Colon (tissue), 2 donors: ENCODE results near the gene C16orf90.
"Not testable (repeated sequence)": the region's sequence is repeated elsewhere in the genome, so short reads cannot be mapped to it uniquely, and the experiment has no call there.

ENCODE experiments used
- FAIRE-seq: peaks from 2 replicates; lab custom pipeline; 2012; peaks lifted over from hg19 to GRCh38; lab: Jason Lieb, UNC
- donor health status: control.
- donor health status: control.

Gene C16orf90

DNA sequence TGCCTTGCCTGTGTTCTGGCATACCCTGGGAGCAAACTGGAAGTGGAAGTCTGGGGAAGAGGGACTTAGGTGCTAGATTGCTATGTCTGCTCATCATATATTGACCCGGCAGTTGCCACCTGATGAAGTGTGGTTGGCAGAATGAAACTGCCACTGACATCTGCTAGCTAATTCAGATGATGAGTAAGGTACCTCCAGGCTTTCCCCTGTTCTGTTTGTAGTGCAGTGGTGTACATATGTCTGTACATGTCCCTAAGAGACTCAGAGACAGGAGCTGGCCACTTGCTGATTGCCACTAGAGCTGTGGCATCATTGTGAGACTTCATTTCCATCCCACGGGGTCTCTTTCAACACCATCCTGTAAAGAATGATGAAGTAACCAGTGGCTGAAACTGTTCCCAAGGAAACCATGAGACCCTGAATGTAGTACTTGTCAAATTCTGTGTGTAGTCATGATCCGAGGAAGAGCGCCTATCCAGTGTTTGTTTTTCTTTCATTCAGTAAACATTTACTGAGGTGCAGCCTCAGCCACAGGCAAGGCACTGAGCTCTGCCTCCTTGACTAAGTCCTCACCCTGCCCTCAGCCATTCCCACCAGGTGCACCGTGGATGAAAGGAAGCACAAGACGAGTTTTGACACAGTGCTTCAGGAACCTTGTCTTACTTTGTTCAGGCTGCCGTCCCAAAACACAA is 18.7 kb upstream of the C16orf90 start:
- FAIRE-seq: no peak

- no peak for FAIRE-seq
Observed at GRCh38 chr16:3511286-3512180, 16.2 kb upstream of the C16orf90 start.

DNA sequence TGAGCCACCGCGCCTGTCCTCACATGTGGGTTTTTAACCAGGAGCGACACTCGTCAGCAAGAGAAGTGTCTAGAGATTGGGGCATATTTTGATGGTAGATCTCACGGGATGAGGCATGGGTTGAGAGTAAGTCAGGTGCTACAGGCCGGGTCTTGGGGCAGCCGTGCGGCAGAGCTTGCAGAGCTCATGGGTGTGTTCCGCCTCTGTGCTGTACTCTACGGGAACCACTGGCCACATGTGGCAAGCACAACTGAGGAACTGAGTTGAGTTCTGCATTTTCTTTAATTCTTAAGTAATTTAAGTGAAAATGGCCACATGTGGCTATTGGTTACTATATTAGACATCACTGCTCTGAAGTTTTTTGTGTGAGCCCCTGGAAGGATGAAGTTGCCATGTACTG is 15.1 kb upstream of the C16orf90 start:
- no peak for FAIRE-seq

GRCh38 chr16:3509470-3509928 is 14.2 kb upstream of the C16orf90 start:
- FAIRE-seq: no peak

GRCh38 chr16:3508736-3509135 is 13.4 kb upstream of the C16orf90 start:
- FAIRE-seq: no peak

- FAIRE-seq: no peak
Observed at GRCh38 chr16:3503523-3503922, 8.2 kb upstream of the C16orf90 start.

- no peak for FAIRE-seq
Observed at GRCh38 chr16:3501783-3502400, 6.6 kb upstream of the C16orf90 start.

GRCh38 chr16:3501412-3501761 is 6.1 kb upstream of the C16orf90 start:
- not testable (repeated sequence) for FAIRE-seq

- no peak for FAIRE-seq
Observed at GRCh38 chr16:3498988-3499387, 3.7 kb upstream of the C16orf90 start.

GRCh38 chr16:3497771-3498170 is 2.5 kb upstream of the C16orf90 start:
- FAIRE-seq: no peak

GRCh38 chr16:3496386-3496785 is 1.1 kb upstream of the C16orf90 start:
- no peak for FAIRE-seq

GRCh38 chr16:3494386-3494973 is 809 bp downstream of the C16orf90 start:
- FAIRE-seq: no peak

- no peak for FAIRE-seq
Observed at GRCh38 chr16:3492356-3492755, 2.9 kb downstream of the C16orf90 start.

GRCh38 chr16:3490911-3491629 is 4.2 kb downstream of the C16orf90 start:
- FAIRE-seq: no peak

GRCh38 chr16:3488801-3489200 is 6.5 kb downstream of the C16orf90 start:
- no peak for FAIRE-seq

DNA sequence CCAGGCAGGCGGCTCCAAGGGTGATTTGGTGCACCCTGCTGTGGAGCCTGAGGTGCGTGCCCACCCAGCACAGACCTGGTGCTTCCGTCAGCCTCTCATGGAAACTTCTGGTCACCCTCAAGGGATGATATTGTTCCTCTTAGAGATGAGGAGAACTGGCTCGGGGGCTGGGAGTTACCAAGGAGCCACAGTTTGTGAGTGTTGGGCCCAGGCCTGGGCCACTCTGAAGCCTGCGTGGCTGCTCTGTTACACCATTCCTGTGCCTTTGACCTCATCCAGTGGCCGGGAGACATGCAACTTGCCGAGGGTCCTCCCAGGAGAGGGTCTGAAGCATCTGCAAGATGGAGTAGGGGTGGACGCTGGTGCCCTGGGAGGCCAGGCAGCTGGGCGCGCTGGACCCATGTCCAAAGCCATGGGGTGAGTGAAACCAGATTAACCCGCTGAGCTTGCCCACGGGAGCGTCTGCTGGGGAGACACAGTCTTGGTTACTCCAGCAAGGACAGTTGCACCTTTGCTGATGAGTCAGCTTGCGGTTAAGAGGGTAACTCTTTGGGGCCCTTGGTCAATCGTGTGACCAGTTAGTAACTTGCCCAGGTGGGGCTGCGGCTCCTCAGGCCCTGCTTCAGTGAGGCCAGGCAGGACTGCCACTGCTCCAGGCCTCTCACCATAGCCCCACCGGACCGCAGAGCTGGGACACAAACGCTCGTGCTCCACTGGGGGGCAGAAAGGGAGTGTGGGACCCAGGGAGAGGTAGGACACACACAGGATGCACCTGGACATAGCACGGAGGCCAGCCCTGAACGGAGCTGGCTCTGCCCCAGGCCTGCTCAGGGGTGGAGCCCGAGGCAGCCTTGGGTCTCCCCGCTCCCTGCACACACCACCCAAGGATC is 7.5 kb downstream of the C16orf90 start:
- no peak for FAIRE-seq

DNA sequence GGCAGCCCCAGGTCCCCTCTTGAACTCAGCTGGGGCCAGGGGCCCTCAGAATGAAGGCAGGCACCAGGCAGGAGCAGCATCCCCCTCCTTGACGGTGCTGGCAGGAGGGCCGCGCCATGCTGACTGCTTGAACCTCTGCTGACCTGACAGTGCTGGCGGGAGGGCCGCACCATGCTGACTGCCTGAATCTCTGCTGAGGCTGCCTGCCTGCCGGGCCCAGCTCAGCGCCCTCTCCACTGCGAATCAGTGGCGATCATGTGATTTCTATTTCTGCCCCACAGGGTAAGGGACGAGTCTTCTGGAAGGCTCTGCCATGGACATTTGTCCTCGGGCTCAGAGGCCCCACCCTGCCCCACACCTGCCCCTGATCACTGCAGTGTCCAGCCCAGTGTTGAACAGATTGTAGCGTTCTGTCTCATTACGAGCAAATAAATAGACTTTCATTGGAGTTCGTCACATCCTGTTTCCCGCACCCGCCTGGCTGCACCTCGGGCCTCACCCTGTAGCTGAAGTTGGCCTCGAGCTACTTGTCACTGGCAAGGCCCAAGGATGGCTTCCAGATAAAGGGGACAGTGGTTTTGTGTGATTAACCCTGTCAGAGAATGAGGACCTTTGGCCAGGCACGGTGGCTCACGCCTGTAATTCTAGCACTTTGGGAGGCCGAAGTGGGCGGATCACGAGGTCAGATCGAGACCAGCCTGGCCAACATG is 8.6 kb downstream of the C16orf90 start:
- no peak for FAIRE-seq

DNA sequence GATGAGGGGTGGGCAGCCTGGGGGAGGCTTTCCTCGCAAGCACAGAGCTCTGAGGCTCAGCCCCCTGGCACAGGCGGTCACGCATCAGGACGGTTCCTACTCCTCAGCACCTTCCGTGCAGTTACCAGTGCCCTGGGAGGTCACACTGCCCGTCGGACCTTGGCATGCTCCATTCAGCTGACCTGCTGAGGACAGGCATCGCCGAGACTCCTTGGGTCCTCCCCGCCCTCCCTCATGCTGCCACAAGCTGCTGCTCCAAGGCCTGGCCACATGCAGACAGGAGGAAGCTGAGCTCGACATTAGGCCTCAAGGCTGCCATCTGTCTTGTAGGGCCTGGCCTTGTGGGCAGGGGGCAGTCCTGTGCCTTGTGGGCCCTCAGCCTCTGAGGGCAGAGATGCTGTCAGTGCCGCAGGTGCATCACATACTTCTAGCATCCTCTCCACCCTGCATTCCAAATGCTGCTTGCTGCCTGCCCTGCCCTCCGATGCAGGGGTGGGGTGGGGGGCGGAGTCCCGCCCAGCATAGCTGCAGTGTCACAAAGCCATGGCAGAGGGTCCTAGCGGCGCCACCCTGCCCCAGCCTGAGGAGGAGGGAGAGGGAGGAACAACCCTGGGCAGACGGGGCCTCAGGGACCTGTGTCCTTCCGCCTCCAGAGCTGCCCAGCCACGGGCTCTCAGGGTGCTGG is 9.3 kb downstream of the C16orf90 start:
- no peak for FAIRE-seq

DNA sequence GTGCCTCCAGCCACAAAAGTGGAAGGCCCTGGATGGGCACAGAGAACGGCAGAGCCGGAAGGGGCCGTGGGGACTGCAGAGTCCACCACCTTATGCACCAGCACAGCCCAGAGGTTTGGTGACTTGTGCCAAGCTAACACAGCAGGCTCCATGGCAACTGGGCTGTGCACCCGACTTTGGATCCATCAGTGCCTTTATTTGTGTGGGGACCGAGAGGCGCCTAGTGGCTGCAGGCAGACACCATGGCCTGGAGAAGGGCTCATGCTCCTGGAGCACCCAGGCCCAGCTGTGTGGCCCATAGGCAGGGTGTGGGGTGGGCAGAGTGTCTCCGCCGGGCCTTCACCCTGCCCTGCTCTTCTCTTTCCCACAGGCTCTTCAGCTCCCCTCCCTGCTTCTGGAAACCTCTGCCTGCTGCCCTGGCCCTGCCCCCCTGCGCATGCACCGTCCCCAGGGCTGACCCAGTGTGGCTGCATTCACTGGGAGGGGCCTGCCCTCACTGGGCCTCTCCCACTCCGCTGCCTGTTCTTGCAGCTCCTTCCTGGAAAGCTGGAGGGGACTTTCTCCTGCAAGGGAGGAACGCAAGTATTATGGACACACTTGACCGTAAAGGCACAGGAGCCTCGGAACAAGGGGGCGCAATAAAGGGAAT is 10.1 kb downstream of the C16orf90 start:
- FAIRE-seq: no peak
